HepG2 (cell line): ENCODE results near the gene CEBPE. TPM values are rescaled to one million over a fixed set of nuclear protein-coding genes. Genes with fewer than 3 reads are reported as not detected.

Experiments
- ARNT2 ChIP-seq: sonication (generic); formaldehyde crosslinking; IDR thresholded peaks from 2 replicates; pipeline ENCODE4 v1.8.0; 2022; ENCODE audit warnings: mild to moderate bottlenecking, low read depth, missing genetic modification reagents, moderate library complexity
- CENPBD1 ChIP-seq: sonication (generic); formaldehyde crosslinking; IDR thresholded peaks from 2 replicates; pipeline ENCODE4 v1.8.0; 2022; ENCODE audit warnings: missing genetic modification reagents, low read depth, mild to moderate bottlenecking, borderline replicate concordance
- DNMT3B ChIP-seq: conservative IDR thresholded peaks from 2 replicates; pipeline ENCODE4 v1.6.1; 2016; ENCODE audit warnings: missing biosample characterization, control low read depth
- LCORL ChIP-seq, 2 experiments: fragments of 450-650 bp in 1 of 2; sonication (generic) in 1 of 2; formaldehyde crosslinking in 1 of 2; IDR thresholded peaks; 2 replicates each; pipeline versions ENCODE4 v1.5.0 to v1.6.1; 2017 to 2020; ENCODE audit warnings: antibody characterized with exemption in 1 of 2, missing genetic modification reagents in 1 of 2
- MBD4 ChIP-seq: IDR thresholded peaks from 2 replicates; pipeline ENCODE4 v1.6.1; 2012; ENCODE audit warnings: low read length, inconsistent platforms, borderline replicate concordance
- NRL ChIP-seq: sonication (generic); formaldehyde crosslinking; IDR thresholded peaks from 2 replicates; pipeline ENCODE4 v1.5.0; 2020; ENCODE audit warnings: missing genetic modification reagents, mild to moderate bottlenecking, moderate library complexity, borderline replicate concordance
- POLR2G ChIP-seq: fragments of 200-400 bp; formaldehyde crosslinking; IDR thresholded peaks from 2 replicates; pipeline ENCODE4 v1.6.1; 2018; ENCODE audit warnings: mild to moderate bottlenecking, low read depth, low read length, moderate library complexity
- PPARG ChIP-seq: conservative IDR thresholded peaks from 2 replicates; pipeline ENCODE4 v1.6.1; 2016; ENCODE audit warnings: missing biosample characterization, missing genetic modification reagents
- PRPF4 ChIP-seq: fragments of 200-400 bp; formaldehyde crosslinking; IDR thresholded peaks from 2 replicates; pipeline ENCODE4 v1.6.1; 2016; ENCODE audit warnings: low read length, low read depth; ENCODE audit not compliant: poor library complexity, severe bottlenecking
- SKIL ChIP-seq: sonication (generic); formaldehyde crosslinking; IDR thresholded peaks from 2 replicates; pipeline ENCODE4 v1.8.0; 2022; ENCODE audit warnings: missing genetic modification reagents, mild to moderate bottlenecking, moderate library complexity, borderline replicate concordance
- SNAI1 ChIP-seq: sonication (generic); formaldehyde crosslinking; IDR thresholded peaks from 2 replicates; pipeline ENCODE4 v1.5.0; 2020; ENCODE audit warnings: mild to moderate bottlenecking, missing genetic modification reagents, borderline replicate concordance
- TEF ChIP-seq: sonication (generic); formaldehyde crosslinking; IDR thresholded peaks from 2 replicates; pipeline ENCODE4 v1.5.0; 2020; ENCODE audit warnings: missing genetic modification reagents
- TIGD3 ChIP-seq: sonication (generic); formaldehyde crosslinking; IDR thresholded peaks from 2 replicates; pipeline ENCODE4 v1.5.1; 2020; ENCODE audit warnings: mild to moderate bottlenecking, missing genetic modification reagents, borderline replicate concordance
- TRAFD1 ChIP-seq: sonication (generic); formaldehyde crosslinking; IDR thresholded peaks from 2 replicates; pipeline ENCODE4 v1.5.1; 2020; ENCODE audit warnings: missing genetic modification reagents, mild to moderate bottlenecking, borderline replicate concordance
- ZFP41 ChIP-seq: sonication (generic); formaldehyde crosslinking; IDR thresholded peaks from 2 replicates; pipeline ENCODE4 v1.4.0; 2020; ENCODE audit warnings: mild to moderate bottlenecking, missing genetic modification reagents, borderline replicate concordance
- ZGPAT ChIP-seq: IDR thresholded peaks from 2 replicates; pipeline ENCODE4 v1.6.1; 2016; ENCODE audit warnings: mild to moderate bottlenecking
- ZNF34 ChIP-seq: sonication (generic); formaldehyde crosslinking; IDR thresholded peaks from 2 replicates; pipeline ENCODE4 v1.4.0; 2020; ENCODE audit warnings: mild to moderate bottlenecking, missing genetic modification reagents, borderline replicate concordance
- ZNF550 ChIP-seq: sonication (generic); formaldehyde crosslinking; IDR thresholded peaks from 2 replicates; pipeline ENCODE4 v1.4.0; 2020; ENCODE audit warnings: mild to moderate bottlenecking, missing genetic modification reagents, borderline replicate concordance
- ZNF552 ChIP-seq: sonication (generic); formaldehyde crosslinking; IDR thresholded peaks from 2 replicates; pipeline ENCODE4 v1.9.0; 2022; ENCODE audit warnings: missing genetic modification reagents, mild to moderate bottlenecking, borderline replicate concordance
- ZNF670 ChIP-seq: sonication (generic); formaldehyde crosslinking; IDR thresholded peaks from 2 replicates; pipeline ENCODE4 v1.8.0; 2022; ENCODE audit warnings: mild to moderate bottlenecking, missing genetic modification reagents, borderline replicate concordance
- polyA plus RNA-seq, 8 experiments: library from polyadenylated mRNA; depleted of rRNA in 3 of 8; stranded (reverse) in 7 of 8; unstranded in 1 of 8; fragments of >200 nt; fragmentation: Illumina TruSeq in 4 of 8; extraction: Trizol in 4 of 8; gene quantifications; 2 replicates each; pipeline versions ENCODE4 v1.2.1 to v1.2.3, GENCODE V29; 2011 to 2016; ENCODE audit warnings: low read depth in 4 of 8, missing spikeins in 1 of 8, mixed read lengths in 1 of 8; ENCODE audit not compliant: insufficient read depth in 1 of 8
- total RNA-seq, 5 experiments: library from RNA; depleted of rRNA; stranded (reverse); fragments of >200 nt; fragmentation: Illumina TruSeq; extraction: Trizol; gene quantifications; 2 replicates each; pipeline ENCODE4 v1.2.3, GENCODE V29; 2016; ENCODE audit warnings: low read depth in 1 of 5

Gene CEBPE
- total and polyA plus RNA-seq, 2 of the 13 experiments (the other 11 are each of a cell fraction or from before 2014, with no cell fraction given): 0.09 to 0.11 TPM

GRCh38 chr14:23071244-23071920 is 47.7 kb downstream of the CEBPE start (continued):
- no peak for TF ChIP-seq LCORL (IDR thresholded peaks at IDR 0.05)
- TF ChIP-seq LCORL (CRISPR knock-in tag; IDR thresholded peaks at IDR 0.05): peak; percentile 80
- 0 out of 2 replicates have a peak, but pooled peaks have one; percentile 64 for TF ChIP-seq SNAI1 (CRISPR knock-in tag)
- TF ChIP-seq MBD4: no peak
- TF ChIP-seq TEF: no peak
- TF ChIP-seq TRAFD1 (CRISPR knock-in tag): no peak
- no peak; the same call in 1 of the 2 replicates for TF ChIP-seq DNMT3B (CRISPR knock-in tag)
- no peak; the same call in 1 of the 2 replicates for TF ChIP-seq ZNF34 (CRISPR knock-in tag)
- peak; percentile 95; the same call in 1 of the 2 replicates for TF ChIP-seq ARNT2 (CRISPR knock-in tag)
- TF ChIP-seq ZNF670: no peak
- TF ChIP-seq PRPF4: no peak
- 0 out of 2 replicates have a peak, but pooled peaks have one; percentile 15 for TF ChIP-seq ZNF552
- 0 out of 2 replicates have a peak, but pooled peaks have one; percentile 29 for TF ChIP-seq PPARG (CRISPR knock-in tag)
- TF ChIP-seq NRL (CRISPR knock-in tag): no peak; the same call in 1 of the 2 replicates
- TF ChIP-seq ZNF550 (CRISPR knock-in tag): peak; percentile 71; the same call in 1 of the 2 replicates
- peak; percentile 74; the same call in 1 of the 2 replicates for TF ChIP-seq ZFP41 (CRISPR knock-in tag)
- no peak for TF ChIP-seq CENPBD1 (CRISPR knock-in tag)
- TF ChIP-seq SKIL (CRISPR knock-in tag): no peak
- TF ChIP-seq TIGD3: peak; percentile 19; the same call in 1 of the 2 replicates
- TF ChIP-seq POLR2G: peak; percentile 99
- TF ChIP-seq ZGPAT (CRISPR knock-in tag): peak; percentile 91
